ENCODE results near the gene SIAH2.

The SIAH2 gene

GRCh38 chr3:150736903-150737832 is 25.8 kb downstream of the SIAH2 start:
- H3K4me3 ChIP-seq (ENCODE audit: low read depth, low read length): no peak overlapping the region
- TF ChIP-seq CTCF (conservative IDR thresholded peaks at IDR 0.05; ENCODE audit: low read depth, low read length): no peak
- no peak for DNase-seq (ENCODE audit: low read depth)

GRCh38 chr3:150736316-150736719 is 26.7 kb downstream of the SIAH2 start:
- TF ChIP-seq CTCF (conservative IDR thresholded peaks at IDR 0.05; ENCODE audit: low read depth, low read length): no peak
- no peak for DNase-seq (ENCODE audit: low read depth)
- H3K4me3 ChIP-seq (ENCODE audit: low read depth, low read length): no peak overlapping the region

- no peak for DNase-seq (ENCODE audit: low read depth)
- no peak overlapping the region for H3K4me3 ChIP-seq (ENCODE audit: low read depth, low read length)
- no peak for TF ChIP-seq CTCF (conservative IDR thresholded peaks at IDR 0.05; ENCODE audit: low read depth, low read length)
These were observed 28.2 kb downstream of the SIAH2 start for GRCh38 chr3:150734795-150735119.

GRCh38 chr3:150733936-150734794 is 28.8 kb downstream of the SIAH2 start:
- no peak for TF ChIP-seq CTCF (conservative IDR thresholded peaks at IDR 0.05; ENCODE audit: low read depth, low read length)
- no peak for DNase-seq (ENCODE audit: low read depth)
- no peak overlapping the region for H3K4me3 ChIP-seq (ENCODE audit: low read depth, low read length)

- no peak overlapping the region for H3K4me3 ChIP-seq (ENCODE audit: low read depth, low read length)
- peak; percentile 46 for DNase-seq (ENCODE audit: low read depth)
- TF ChIP-seq CTCF (conservative IDR thresholded peaks at IDR 0.05; ENCODE audit: low read depth, low read length): no peak
These were observed 29.5 kb downstream of the SIAH2 start for GRCh38 chr3:150733373-150733935.

GRCh38 chr3:150729682-150730360 is 33.1 kb downstream of the SIAH2 start:
- no peak overlapping the region for H3K4me3 ChIP-seq (ENCODE audit: low read depth, low read length)
- no peak for DNase-seq (ENCODE audit: low read depth)
- TF ChIP-seq CTCF (conservative IDR thresholded peaks at IDR 0.05; ENCODE audit: low read depth, low read length): no peak
